NCI-H2107 treated with DMSO at 0.1 percent for 48 hours (cell line): ENCODE results near the gene RRAD.
A peak's percentile ranks its signal among the peaks of the same experiment; 100 is the strongest.
"Not testable (repeated sequence)": the region's sequence is repeated elsewhere in the genome, so short reads cannot be mapped to it uniquely, and the experiment has no call there.

ENCODE experiments used
- DNase-seq: peaks from one replicate; lab custom pipeline; 2025; ENCODE audit not compliant: unreplicated experiment; lab: John Stamatoyannopoulos, UW

Gene RRAD, protein sequence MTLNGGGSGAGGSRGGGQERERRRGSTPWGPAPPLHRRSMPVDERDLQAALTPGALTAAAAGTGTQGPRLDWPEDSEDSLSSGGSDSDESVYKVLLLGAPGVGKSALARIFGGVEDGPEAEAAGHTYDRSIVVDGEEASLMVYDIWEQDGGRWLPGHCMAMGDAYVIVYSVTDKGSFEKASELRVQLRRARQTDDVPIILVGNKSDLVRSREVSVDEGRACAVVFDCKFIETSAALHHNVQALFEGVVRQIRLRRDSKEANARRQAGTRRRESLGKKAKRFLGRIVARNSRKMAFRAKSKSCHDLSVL

DNA sequence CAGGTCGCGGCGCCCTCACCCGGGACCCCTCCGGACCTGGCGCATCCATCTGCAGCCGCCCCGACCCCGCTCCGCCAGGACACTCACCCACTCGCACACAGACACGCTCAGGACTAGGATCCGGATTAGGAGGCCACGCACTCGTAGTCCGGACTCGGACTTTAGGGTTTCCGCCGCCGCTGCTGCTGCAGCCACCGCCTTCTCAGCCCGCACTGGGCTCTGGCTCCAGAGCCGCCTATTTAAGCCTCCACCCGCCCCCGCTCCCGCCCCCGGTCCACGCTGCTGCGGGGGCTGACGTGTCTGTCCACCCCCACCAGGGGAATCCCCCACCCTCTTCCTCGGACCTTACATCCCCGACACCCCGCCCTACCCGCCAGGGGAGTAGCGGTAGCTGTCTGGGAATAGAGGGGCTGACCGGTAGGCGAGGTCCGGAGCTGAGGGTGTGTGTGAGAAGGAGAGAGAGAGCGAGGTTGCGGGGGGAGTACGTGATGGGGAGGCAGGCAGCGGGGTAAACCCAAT lies at the start of gene RRAD:
RRAD (minus strand) TSS at position 214 of the 519 bp plus-strand sequence. CDS start 356 bp downstream, outside the sequence.
- no peak for DNase-seq

GRCh38 chr16:66974932-66975246 lies 49.6 kb upstream of the RRAD start:
- not testable (repeated sequence) for DNase-seq

DNA sequence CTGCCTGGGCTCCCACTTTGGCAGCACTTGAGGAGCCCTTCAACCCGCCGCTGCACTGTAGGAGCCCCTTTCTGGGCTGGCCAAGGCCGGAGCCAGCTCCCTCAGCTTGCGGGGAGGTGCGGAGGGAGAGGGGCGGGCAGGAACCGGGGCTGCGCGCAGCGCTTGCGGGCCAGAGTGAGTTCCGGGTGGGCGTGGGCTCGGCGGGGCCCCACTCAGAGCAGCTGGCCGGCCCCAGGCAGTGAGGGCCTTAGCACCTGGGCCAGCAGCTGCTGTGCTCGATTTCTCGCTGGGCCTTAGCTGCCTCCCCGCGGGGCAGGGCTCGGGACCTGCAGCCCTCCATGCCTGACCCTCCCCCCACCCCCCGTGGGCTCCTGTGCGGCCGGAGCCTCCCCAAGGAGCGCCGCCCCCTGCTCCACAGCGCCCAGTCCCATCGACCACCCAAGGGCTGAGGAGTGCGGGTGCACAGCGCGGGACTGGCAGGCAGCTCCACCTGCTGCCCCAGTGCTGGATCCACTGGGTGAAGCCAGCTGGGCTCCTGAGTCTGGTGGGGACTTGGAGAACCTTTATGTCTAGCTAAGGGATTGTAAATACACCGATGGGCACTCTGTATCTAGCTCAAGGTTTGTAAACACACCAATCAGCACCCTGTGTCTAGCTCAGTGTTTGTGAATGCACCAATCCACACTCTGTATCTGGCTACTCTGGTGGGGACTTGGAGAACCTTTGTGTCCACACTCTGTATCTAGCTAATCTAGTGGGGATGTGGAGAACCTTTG lies 49.0 kb upstream of the RRAD start:
- DNase-seq: not testable (repeated sequence)

- DNase-seq: no peak
Measured at GRCh38 chr16:66973716-66974115, 48.4 kb upstream of the RRAD start.

- no peak for DNase-seq
Measured at GRCh38 chr16:66972983-66973382, 47.6 kb upstream of the RRAD start.

- no peak for DNase-seq
Measured at GRCh38 chr16:66970775-66971720, 45.7 kb upstream of the RRAD start.

DNA sequence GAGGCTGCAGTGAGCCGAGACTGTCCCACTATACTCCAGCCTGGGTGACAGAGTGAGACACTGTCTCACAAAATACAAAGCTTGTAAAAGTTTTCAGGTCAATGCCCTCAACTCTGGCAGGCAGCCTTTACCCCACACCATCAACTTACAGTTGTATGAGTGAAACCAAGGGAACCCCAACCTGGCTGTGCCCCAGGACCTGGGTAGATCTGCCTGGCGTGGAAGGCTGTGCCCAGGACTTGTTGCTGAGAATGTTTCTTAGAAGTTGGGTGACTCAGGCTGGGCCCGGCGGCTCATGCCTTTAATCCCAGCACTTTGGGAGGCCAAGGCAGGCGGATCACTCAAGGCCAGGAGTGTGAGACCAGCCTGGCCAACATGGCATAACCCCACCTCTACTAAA lies 43.5 kb upstream of the RRAD start:
- no peak for DNase-seq

DNA sequence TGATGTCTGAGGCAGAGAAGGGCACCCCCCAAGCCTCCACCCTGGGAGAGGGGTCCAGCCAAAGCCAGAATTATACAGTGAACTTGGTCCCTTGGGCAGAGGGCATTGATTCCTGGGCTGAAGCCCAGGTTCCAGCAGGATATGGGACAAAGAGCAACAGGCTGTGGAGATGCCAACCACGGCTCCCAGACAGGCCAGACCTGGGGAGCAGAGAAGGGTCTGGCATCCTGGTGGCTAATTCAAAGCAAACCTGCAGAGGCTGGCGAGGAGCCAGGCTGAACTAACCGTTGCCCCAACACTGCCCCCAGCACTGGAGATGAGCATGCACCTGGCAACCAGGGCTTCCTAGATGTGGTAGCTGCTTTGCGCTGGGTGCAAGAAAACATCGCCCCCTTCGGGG lies 38.7 kb upstream of the RRAD start:
- no peak for DNase-seq

- DNase-seq: peak; percentile 86
Measured at GRCh38 chr16:66961914-66962313, 36.6 kb upstream of the RRAD start.

DNA sequence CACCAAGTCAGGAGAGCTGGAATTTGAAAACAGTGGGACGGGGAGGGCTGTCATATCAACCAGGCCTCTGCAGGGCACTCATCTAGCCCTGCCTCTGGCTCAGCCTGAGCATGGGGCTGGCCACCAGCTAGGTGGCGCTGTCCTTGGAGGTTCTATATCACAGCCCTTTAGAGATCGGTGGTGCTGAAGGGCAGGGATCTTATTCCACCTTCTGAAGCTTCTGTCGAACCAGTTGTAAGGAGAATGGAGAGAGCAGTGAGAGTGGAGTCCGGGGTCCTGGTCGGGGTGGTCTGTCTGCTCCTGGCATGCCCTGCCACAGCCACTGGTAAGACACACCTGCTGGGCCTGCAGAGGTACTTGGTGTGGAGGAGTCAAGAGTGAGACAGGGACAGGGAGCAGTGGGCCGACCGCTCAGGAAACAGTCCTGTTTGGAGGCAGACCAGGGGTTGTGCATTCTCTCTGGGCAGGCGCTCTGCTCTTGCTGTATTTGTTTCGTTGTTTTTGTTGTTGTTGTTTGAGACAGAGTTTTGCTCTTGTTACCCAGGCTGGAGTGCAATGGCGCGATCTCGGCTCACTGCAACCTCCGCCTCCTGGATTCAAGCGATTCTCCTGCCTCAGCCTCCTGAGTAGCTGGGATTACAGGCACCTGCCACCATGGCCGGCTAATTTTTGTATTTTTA lies 35.9 kb upstream of the RRAD start, which contains the start of gene CES3:
CES3 (plus strand) TSS at position 202 of the 680 bp plus-strand sequence; CDS start at position 244, 42 bp downstream.
- peak; percentile 51 for DNase-seq

GRCh38 chr16:66960270-66960669 lies 34.9 kb upstream of the RRAD start:
- DNase-seq: no peak

DNA sequence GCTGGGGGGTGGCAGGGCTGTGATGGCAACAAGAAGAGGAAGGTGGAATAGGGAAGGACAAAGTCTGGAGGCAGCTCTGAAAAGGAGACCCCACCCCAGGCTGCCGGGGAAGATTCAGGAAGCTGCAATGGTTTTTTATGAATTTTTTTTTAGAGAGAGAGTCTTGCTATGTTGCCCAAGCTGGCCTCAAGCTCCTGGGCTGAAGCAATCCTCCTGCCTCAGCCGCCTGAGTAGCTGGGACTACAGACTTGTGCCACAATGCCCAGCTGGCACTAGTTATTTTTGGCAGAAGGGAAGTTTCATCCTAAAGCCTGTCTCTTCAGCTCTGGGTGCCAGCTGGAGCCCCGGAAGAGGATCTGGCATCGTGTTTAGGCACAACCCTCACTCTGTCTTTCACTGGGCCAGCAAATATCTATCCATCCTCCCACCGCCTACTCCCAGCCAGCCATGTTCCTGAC lies 34.4 kb upstream of the RRAD start:
- DNase-seq: no peak

- no peak for DNase-seq
Measured at GRCh38 chr16:66958857-66959703, 33.7 kb upstream of the RRAD start.

GRCh38 chr16:66956154-66956457 lies 30.8 kb upstream of the RRAD start:
- not testable (repeated sequence) for DNase-seq

DNA sequence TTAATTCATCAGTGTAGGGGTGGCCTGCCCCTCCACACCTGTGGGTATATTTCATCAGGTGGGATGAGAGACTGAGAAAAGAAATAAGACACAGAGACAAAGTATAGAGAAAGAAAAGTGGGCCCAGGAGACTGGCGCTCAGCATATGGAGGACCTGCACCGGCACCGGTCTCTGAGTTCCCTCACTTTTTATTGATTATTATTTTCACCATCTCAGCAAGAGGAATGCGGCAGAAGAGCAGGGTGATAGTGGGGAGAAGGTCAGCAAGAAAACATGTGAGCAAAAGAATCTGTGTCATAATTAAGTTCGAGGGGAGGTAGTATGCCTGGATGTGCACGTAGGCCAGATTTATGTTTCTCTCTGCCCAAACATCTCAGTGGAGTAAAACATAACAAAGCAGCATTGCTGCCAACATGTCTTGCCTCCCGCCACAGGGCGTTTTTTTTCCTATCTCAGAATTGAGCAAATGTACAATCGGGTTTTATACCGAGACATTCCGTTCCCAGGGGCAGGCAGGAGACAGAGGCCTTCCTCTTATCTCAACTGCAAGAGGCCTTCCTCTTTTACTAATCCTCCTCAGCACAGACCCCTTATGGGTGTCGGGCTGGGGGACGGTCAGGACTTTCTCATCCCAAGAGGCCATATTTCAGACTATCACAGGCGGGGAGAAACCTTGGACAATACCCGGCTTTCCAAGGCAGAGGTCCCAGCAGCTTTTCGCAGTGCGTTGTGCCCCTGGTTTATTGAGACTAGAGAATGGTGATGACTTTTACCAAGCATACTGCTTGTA lies 30.2 kb upstream of the RRAD start:
- not testable (repeated sequence) for DNase-seq

GRCh38 chr16:66954097-66954659 lies 28.8 kb upstream of the RRAD start:
- peak; percentile 36 for DNase-seq

- DNase-seq: no peak
Measured at GRCh38 chr16:66953462-66954096, 28.2 kb upstream of the RRAD start.
